Measurements from ENCODE around the gene SSBP3. TPM values are rescaled to one million over a fixed set of nuclear protein-coding genes. Genes with fewer than 3 reads are reported as not detected.

The SSBP3 gene
- total and polyA plus RNA-seq, 9 of the 15 experiments (the other 6 are each of a cell fraction or from before 2014, with no cell fraction given) = 8.7 to 108 (median 33.8) TPM

- H2AFZ ChIP-seq (ENCODE audit: low read depth, low read length) = no peak overlapping the region
- 85% methylated on average over 16 of the region's 17 CpGs for WGBS (ENCODE audit: insufficient coverage, low coverage, missing lambda C conversion rate)
- peaks cover 50% of the 10 kb centered on the region for H4K20me1 ChIP-seq (replicated peaks; ENCODE audit: control insufficient read depth, insufficient read depth, low read length)
- no TSS peak for BruUV-seq (replicated peaks)
- H3K36me3 ChIP-seq (ENCODE audit: control insufficient read depth, insufficient read depth, low read length) = peaks cover 43% of the 10 kb centered on the region; the same call in 2 of the 3 replicates
- TF ChIP-seq ZNF121 (CRISPR knock-in tag; conservative IDR thresholded peaks at IDR 0.05) (peak; percentile 69), FOS (IDR thresholded peaks at IDR 0.05; ENCODE audit: extremely low read depth, insufficient read length) (no peak)
- FAIRE-seq (no peak), DNase-seq (ENCODE audit: extremely low read depth in 1 of 4, low spot score in 3 of 4) (no peak), ATAC-seq (no peak)
- H3K4me2 ChIP-seq (ENCODE audit: insufficient read depth, low read length) = no peak overlapping the region
- intact Hi-C loops (cut with micrococcal nuclease) (no loop called here), in situ Hi-C loops (cut with MboI) (no loop called here)
- H3K4me3 ChIP-seq = no peak overlapping the region
- H3K27me3 ChIP-seq (ENCODE audit: control insufficient read depth in 2 of 2, insufficient read depth in 2 of 2, low read length in 2 of 2) = no peaks in the 10 kb centered on the region
- H3K9me3 ChIP-seq (replicated peaks; ENCODE audit: control insufficient read depth, insufficient read depth, low read depth, low read length) = no peaks in the 10 kb centered on the region
- no peak overlapping the region for H3K9ac ChIP-seq (ENCODE audit: insufficient read depth in 1 of 2, low read depth in 2 of 2, low read length in 2 of 2)
- H3K79me2 ChIP-seq (ENCODE audit: control insufficient read depth, insufficient read depth, low read length) = peaks cover 35% of the 10 kb centered on the region
- H3K4me1 ChIP-seq (replicated peaks in 1 of 2; ENCODE audit: control insufficient read depth in 2 of 2, insufficient read depth in 2 of 2, low read length in 2 of 2) = peaks cover 8 to 13% of the 10 kb centered on the region in 2 experiments
- POLR2A ChIA-PET = interaction anchor here (0.7 to 1.1 kb wide), 3 partner anchors 22 to 226 kb away, joined by 3 read pairs; no protein-coding TSS in a partner anchor
- CTCF ChIA-PET (ENCODE audit: low intra/inter-chr PET ratio) = no interaction called here
- H3K9me1 ChIP-seq (ENCODE audit: control insufficient read depth, insufficient read depth, low read length) = peaks cover 7% of the 10 kb centered on the region
- H3K27ac ChIP-seq (ENCODE audit: extremely low read depth, low read depth, low read length) = no peak overlapping the region
These were observed 138.1 kb downstream of the SSBP3 start for GRCh38 chr1:54267815-54268761.

- peaks cover 7% of the 10 kb centered on the region for H3K9me1 ChIP-seq (ENCODE audit: control insufficient read depth, insufficient read depth, low read length)
- H2AFZ ChIP-seq (ENCODE audit: low read depth, low read length) = no peak overlapping the region
- no peak overlapping the region for H3K4me2 ChIP-seq (ENCODE audit: insufficient read depth, low read length)
- WGBS (ENCODE audit: insufficient coverage, low coverage, missing lambda C conversion rate) = 64% methylated on average over 5 of the region's 5 CpGs
- H3K9ac ChIP-seq (ENCODE audit: insufficient read depth in 1 of 2, low read depth in 2 of 2, low read length in 2 of 2) = peak overlapping the region in 1 of 2 experiments; percentile 39; a peak in 1 of 4 replicates
- DNase-seq (ENCODE audit: extremely low read depth in 1 of 4, low spot score in 3 of 4) (no peak), ATAC-seq (no peak), FAIRE-seq (no peak)
- H3K36me3 ChIP-seq (ENCODE audit: control insufficient read depth, insufficient read depth, low read length) = peaks cover 41% of the 10 kb centered on the region; the same call in 2 of the 3 replicates
- H3K79me2 ChIP-seq (ENCODE audit: control insufficient read depth, insufficient read depth, low read length) = peaks cover 24% of the 10 kb centered on the region; the same call in 2 of the 3 replicates
- CTCF ChIA-PET (ENCODE audit: low intra/inter-chr PET ratio) = no interaction called here
- in situ Hi-C loops (cut with MboI) (no loop called here), intact Hi-C loops (cut with micrococcal nuclease) (no loop called here)
- BruUV-seq (replicated peaks) = no TSS peak
- no peaks in the 10 kb centered on the region for H3K9me3 ChIP-seq (replicated peaks; ENCODE audit: control insufficient read depth, insufficient read depth, low read depth, low read length)
- peaks cover 0 to 6% of the 10 kb centered on the region in 2 experiments; a peak in 2 of 5 replicates for H3K4me1 ChIP-seq (replicated peaks in 1 of 2; ENCODE audit: control insufficient read depth in 2 of 2, insufficient read depth in 2 of 2, low read length in 2 of 2)
- peaks cover 52% of the 10 kb centered on the region for H4K20me1 ChIP-seq (replicated peaks; ENCODE audit: control insufficient read depth, insufficient read depth, low read length)
- H3K27ac ChIP-seq (ENCODE audit: extremely low read depth, low read depth, low read length) = no peak overlapping the region
- H3K27me3 ChIP-seq (ENCODE audit: control insufficient read depth in 2 of 2, insufficient read depth in 2 of 2, low read length in 2 of 2) = no peaks in the 10 kb centered on the region
- POLR2A ChIA-PET = no interaction called here
- no peak overlapping the region for H3K4me3 ChIP-seq
- TF ChIP-seq SFPQ (IDR thresholded peaks at IDR 0.05; ENCODE audit: low read depth, low read length) (no peak), POLR3G (IDR thresholded peaks at IDR 0.05; ENCODE audit: extremely low read depth, insufficient read length, insufficient replicate concordance) (no peak), JUN (IDR thresholded peaks at IDR 0.05; ENCODE audit: borderline replicate concordance, low read depth, low read length) (no peak), JUN (CRISPR knock-in tag; IDR thresholded peaks at IDR 0.05; ENCODE audit: borderline replicate concordance) (no peak), NFXL1 (CRISPR knock-in tag; IDR thresholded peaks at IDR 0.05) (no peak), DPF2 (IDR thresholded peaks at IDR 0.05) (no peak), ZNF431 (CRISPR knock-in tag; IDR thresholded peaks at IDR 0.05) (no peak)
These were observed 139.3 kb downstream of the SSBP3 start for GRCh38 chr1:54266908-54267307.
